GM19463 (cell line): ENCODE measurements around the gene PTPRO.

Source experiments
- ATAC-seq: cut with Tn5 transposase; IDR thresholded peaks from one replicate; pipeline ENCODE4 v1.9.1; 2021; ENCODE audit warnings: mild to moderate bottlenecking, moderate library complexity; ENCODE audit not compliant: unreplicated experiment

Gene PTPRO

GRCh38 chr12:15346488-15346887 is 24.2 kb downstream of the PTPRO start:
- ATAC-seq: no peak

- no peak for ATAC-seq
Measured at GRCh38 chr12:15350643-15351042, 28.3 kb downstream of the PTPRO start.

DNA sequence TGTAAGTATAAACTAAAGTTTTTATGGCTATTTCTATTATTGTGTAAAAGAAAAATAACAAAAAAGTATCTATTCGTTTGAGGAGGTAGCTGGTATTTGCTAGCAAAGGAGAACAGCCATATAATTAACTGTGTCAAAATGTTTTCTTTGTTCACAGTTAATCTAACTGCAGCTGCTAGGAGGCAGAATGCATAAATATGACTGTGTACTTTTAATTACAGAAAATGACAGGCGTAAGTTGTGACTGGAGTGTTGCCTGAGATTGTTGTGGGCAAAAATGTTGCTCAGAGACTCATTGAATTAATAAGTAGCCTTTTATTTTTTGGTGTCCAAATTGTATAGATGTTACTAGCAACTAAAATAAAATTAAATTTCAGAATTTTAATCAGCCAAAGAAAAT is 33.5 kb downstream of the PTPRO start:
- ATAC-seq: no peak

GRCh38 chr12:15356951-15357364 is 34.6 kb downstream of the PTPRO start:
- no peak for ATAC-seq

DNA sequence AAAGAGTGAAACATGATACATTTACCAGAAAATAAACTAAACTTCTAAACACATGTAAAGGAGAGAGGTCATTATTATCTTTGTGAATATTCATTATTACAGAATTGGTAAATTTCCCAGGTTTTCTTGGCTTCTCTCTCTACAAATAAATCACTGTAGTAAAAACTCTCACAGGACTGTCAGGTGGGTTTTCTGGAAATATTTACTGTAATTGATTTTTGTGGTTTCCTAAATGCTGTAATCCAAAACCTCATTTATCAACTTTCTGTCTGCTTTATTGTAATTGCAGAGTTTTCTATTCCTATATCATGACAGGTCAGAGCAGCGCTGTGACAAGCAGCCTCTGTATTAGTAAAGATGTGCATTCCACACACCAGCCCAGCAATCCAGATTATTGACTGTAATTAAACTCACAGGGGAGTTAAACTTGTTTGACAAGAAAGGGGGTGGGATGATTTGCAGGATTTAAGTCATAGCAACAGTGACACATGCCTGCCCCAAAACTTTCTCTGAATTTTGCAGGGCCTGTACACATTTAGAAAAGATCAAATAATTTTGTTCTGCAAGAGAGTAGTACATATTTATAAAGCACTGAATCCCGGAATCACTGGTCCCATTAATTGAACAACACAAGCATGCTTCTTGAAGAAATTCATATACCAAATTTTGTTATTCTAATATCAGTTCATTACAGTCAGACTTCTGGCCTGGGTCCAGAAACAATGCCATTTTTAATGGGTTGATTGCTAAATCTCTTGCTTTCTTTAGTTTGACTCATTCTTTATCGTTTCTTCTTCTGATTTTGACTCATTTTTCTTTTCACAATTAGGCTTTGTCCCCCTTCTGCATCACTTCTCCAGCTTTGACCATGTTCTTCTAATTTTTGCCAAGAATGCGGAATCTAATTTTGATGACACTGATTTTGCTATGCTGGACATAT is 42.2 kb downstream of the PTPRO start:
- ATAC-seq: no peak

- ATAC-seq: no peak
Measured at GRCh38 chr12:15368812-15369211, 46.5 kb downstream of the PTPRO start.

DNA sequence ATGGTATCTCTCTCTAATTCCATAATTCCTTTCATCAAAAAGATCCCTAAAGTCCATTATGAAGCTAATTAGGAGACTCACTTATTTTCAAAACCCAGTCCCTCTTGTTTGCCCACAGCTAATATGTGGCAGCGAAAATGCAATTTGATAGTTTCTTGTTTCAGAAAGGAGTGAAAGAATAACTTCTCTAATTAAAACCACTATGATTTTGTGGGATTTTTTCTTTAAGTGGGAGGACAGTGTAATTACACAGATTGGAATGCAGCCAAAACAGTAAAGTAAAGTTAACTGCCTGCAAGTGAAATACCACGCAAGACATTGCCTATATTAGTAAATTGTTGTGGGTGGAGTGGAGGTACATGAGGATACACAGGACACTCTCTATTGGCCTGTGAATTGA is 50.0 kb downstream of the PTPRO start:
- no peak for ATAC-seq

DNA sequence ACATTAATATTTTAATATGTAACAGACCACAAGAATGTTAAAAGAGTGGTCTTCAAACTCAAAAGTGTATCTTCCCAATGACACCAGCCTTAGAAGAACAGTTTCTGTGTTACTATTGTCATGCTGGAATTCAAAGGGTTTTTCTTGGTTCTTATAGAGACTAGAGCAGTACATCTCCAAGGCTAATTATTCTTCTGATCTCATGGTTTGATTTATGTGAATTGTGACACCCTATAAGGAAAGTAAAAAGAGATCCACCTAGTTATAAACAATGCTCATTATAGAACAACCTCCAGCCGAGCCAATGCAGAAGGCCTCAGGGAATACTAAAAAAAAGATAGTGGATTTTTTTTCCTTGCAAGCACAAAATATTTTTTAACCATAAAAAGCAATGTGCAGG is 65.5 kb downstream of the PTPRO start:
- ATAC-seq: no peak

- no peak for ATAC-seq
Measured at GRCh38 chr12:15389561-15389960, 67.3 kb downstream of the PTPRO start.

DNA sequence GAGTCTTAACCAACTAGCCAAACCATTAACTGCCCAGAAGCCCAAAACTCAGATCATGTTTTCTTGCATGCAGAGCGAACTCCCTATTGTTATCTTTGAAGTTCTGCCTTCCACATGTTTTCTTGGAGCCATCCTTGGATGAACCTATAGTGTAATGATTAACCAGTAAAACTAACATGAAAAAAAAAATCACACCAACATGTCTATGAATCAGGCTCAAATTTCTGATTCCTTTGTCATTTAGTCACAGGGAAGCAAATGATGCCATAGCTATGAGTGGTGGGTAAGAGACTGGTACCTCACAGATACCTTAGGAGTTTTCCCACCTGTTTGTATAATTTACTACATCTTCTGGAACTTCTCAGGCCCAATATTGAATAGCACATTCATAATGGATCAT is 70.7 kb downstream of the PTPRO start:
- ATAC-seq: no peak

GRCh38 chr12:15393995-15394394 is 71.7 kb downstream of the PTPRO start:
- ATAC-seq: no peak

DNA sequence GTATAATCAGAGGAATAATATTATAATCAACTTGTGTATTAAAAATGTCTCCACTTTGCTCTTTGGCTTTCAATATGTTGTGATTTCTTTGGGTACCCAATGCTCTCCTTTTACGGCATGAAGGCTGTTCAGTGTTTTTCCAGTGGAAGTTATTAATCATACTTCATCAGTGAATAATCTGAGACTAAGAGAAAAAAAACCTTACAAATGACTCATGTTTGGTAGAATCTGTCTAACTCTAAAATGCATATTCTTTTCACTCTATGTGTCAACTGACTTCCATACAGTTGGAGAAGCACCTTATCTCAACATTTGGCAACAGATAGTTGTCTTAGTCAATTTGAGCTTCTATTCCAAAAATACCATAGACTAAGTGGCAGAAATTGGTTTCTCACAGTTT is 82.2 kb downstream of the PTPRO start:
- no peak for ATAC-seq

- no peak for ATAC-seq
Measured at GRCh38 chr12:15405606-15406005, 83.3 kb downstream of the PTPRO start.

DNA sequence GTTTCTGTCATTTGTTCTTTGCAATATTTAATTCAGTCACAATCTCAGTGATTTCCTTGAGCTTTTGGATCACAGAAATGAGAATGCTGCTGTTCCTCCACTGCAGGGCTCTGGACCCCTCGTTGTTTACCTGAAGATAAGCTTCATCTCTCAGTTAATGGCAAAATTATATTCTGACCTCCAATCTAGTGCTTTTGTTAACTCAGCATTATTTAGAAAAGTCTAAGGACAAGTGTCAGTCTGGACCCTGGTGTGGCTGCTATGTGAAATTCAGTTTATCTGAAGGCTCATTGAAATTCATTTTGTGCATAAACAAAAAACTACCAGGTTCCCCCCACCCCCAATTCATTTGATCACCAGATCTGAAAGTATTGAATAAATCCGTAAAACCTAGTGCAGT is 84.7 kb downstream of the PTPRO start:
- ATAC-seq: no peak

DNA sequence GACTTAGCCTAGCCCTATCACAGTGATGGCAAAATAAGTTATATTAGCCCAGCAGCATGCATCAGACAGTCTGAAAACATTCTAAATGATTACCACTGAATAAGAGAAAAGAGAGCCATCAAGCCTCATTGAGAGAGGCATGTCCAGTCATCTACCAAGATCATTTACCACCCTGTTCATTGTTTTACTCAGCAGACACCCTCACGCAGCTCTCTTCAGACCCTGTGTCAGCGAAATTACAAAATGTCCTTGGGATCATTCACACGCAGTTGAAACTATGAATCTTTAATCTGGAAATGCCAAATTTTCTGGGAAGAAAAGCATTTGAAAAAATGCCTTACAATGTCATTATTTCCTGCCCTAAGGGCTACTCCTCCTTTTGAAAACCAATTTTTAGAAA is 89.5 kb downstream of the PTPRO start:
- ATAC-seq: no peak

DNA sequence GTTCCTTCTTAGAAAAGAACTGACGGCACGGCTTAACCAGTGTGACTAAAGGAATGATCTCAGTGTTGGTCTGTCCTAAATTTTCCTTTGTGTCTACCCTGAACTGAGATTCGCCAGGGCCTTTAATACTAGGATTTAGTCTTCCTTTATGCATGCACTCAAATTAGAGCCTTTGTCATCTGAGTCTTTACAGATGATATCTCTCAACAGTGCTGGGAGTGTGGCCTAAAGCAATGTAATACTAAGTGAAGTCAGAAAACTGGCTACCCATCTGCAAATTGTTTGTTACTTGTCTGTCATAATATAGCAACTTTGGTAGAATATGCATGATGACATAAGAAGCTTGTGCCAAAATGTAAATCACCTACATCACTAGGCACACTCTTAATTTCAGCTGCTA is 95.4 kb downstream of the PTPRO start:
- ATAC-seq: no peak

GRCh38 chr12:15423629-15424028 is 101.3 kb downstream of the PTPRO start:
- no peak for ATAC-seq

DNA sequence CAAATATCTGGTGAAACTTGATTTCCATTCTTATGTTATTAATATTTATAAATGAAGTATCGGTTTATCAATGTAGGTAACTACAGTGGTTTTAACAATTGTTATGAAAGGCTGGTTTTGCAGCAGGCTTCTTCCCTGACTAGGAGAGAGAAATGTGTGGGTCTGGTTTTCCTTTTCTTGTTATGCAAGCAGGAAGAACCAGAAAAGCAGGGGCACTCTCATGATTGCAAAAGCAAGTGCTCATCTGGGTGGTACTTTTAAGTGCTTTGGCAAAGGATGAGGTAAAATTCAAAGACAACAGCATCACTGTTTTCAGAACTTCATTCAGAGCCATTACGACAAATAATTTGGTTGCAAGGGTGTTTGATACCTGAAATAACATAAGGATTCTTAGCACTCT is 105.6 kb downstream of the PTPRO start:
- ATAC-seq: no peak

GRCh38 chr12:15428632-15429031 is 106.3 kb downstream of the PTPRO start:
- no peak for ATAC-seq

- ATAC-seq: no peak
Measured at GRCh38 chr12:15429262-15429661, 107.0 kb downstream of the PTPRO start.

DNA sequence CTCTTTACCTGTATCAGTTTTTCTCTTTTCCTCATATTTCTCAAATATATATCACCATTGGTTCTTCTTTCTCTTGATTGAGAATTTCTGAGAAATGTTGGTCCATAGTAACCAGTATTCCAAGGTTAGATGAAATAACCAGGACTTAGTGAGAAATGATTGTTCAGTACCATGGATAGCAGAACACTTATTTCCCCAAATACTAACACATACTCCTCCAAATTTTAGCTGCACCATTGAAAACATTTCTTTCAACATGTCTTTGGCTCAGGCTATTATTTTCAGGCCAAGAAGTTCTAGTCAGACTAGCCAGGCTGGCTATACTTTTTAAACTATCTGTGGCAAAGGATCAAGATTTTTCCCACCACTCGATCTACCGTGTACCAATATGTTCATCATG is 113.3 kb downstream of the PTPRO start:
- ATAC-seq: no peak

- ATAC-seq: no peak
Measured at GRCh38 chr12:15439459-15439858, 117.2 kb downstream of the PTPRO start.

DNA sequence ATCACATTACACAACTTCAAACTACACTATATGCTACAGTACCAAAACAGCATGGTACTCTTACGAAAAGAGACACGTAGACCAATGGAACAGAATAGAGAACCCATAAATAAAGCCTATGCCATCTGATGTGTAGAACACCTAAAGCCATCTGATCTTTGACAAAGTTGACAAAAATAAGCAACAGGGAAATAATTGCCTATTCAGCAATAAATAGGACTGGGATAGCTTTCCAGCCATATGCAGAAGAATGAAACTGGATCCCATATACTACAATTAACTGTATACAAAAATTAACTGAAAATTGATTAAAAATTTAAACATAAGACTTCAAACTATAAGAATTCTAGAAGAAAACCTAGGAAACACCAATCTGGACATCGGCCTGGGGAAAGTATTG is 120.7 kb downstream of the PTPRO start:
- no peak for ATAC-seq
